GM06990 (cell line): ENCODE data around the gene NMRK2.

Experiments
- DNase-seq: peaks from one replicate; pipeline ENCODE4 v3.0.0-alpha.2; 2011; ENCODE audit not compliant: insufficient read length; ENCODE audit errors: extremely low read depth
- H3K27me3 ChIP-seq: replicated peaks from 2 replicates; pipeline ENCODE4 v1.6.0; 2011; ENCODE audit warnings: low read length; ENCODE audit not compliant: control insufficient read depth, insufficient read depth
- H3K36me3 ChIP-seq: 2 replicates; pipeline ENCODE4 v1.5.1; 2011; ENCODE audit warnings: low read length; ENCODE audit not compliant: control insufficient read depth, insufficient read depth
- H3K4me3 ChIP-seq: replicated peaks from 2 replicates; pipeline ENCODE4 v1.5.1; 2011; ENCODE audit warnings: low read depth, mild to moderate bottlenecking, control low read depth, low read length
- CTCF ChIP-seq: IDR thresholded peaks from 2 replicates; pipeline ENCODE4 v1.5.1; 2011; ENCODE audit warnings: low read length, control low read depth, mild to moderate bottlenecking, inconsistent platforms; ENCODE audit not compliant: insufficient read depth, poor library complexity, severe bottlenecking

Gene NMRK2

GRCh38 chr19:3898426-3898825, 34.4 kb upstream of the NMRK2 start:
- Histone ChIP-seq H3K4me3 (no peak overlapping the region), H3K36me3 (no peaks in the 10 kb centered on the region), H3K27me3 (peaks cover 1% of the 10 kb centered on the region; the same call in 1 of the 2 replicates)
- no peak for DNase-seq
- no peak for TF ChIP-seq CTCF

GRCh38 chr19:3899531-3900294, 33.2 kb upstream of the NMRK2 start:
- DNase-seq: no peak
- H3K36me3 ChIP-seq: no peaks in the 10 kb centered on the region
- no peak for TF ChIP-seq CTCF
- H3K4me3 ChIP-seq: no peak overlapping the region
- no peaks in the 10 kb centered on the region; the same call in 1 of the 2 replicates for H3K27me3 ChIP-seq

- H3K27me3 ChIP-seq: no peaks in the 10 kb centered on the region; the same call in 1 of the 2 replicates
- H3K36me3 ChIP-seq: no peaks in the 10 kb centered on the region
- no peak for DNase-seq
- H3K4me3 ChIP-seq: no peak overlapping the region
- no peak for TF ChIP-seq CTCF
These were observed 30.4 kb upstream of the NMRK2 start for GRCh38 chr19:3902317-3902973.

- DNase-seq: no peak
- H3K36me3 ChIP-seq: no peaks in the 10 kb centered on the region
- no peak overlapping the region for H3K4me3 ChIP-seq
- no peaks in the 10 kb centered on the region; the same call in 1 of the 2 replicates for H3K27me3 ChIP-seq
- no peak for TF ChIP-seq CTCF
These were observed 28.6 kb upstream of the NMRK2 start for GRCh38 chr19:3904233-3904632.

- Histone ChIP-seq H3K36me3 (no peaks in the 10 kb centered on the region), H3K4me3 (no peak overlapping the region), H3K27me3 (no peaks in the 10 kb centered on the region)
- DNase-seq: no peak
- no peak for TF ChIP-seq CTCF
These were observed 25.1 kb upstream of the NMRK2 start for GRCh38 chr19:3907626-3908265.
